ENCODE data around the gene HSD11B1L.
A peak's percentile ranks its signal among the peaks of the same experiment; 100 is the strongest.

HSD11B1L gene

GRCh38 chr19:5679289-5680083 is 1.3 kb upstream of the HSD11B1L start:
- no peak for DNase-seq (ENCODE audit: low read depth)
- peak overlapping the region; percentile 92 for H3K9ac ChIP-seq (ENCODE audit: low read length)

GRCh38 chr19:5680084-5680436 is 767 bp upstream of the HSD11B1L start:
- Histone ChIP-seq H3K9ac (ENCODE audit: low read length) (peak overlapping the region; percentile 92), H3K4me3 (ENCODE audit: low read length) (peak overlapping the region; percentile 95)
- peak; percentile 69 for DNase-seq (ENCODE audit: low read depth)

More at GRCh38 chr19:5679289-5680083, 1.3 kb upstream of the HSD11B1L start:
- no peaks in the 10 kb centered on the region for H3K36me3 ChIP-seq (ENCODE audit: control insufficient read depth, insufficient read depth, low read length, severe bottlenecking)
- H3K9me3 ChIP-seq (ENCODE audit: control insufficient read depth, low read length): no peaks in the 10 kb centered on the region
- H3K4me3 ChIP-seq (ENCODE audit: low read length): peak overlapping the region; percentile 95
- H3K4me1 ChIP-seq (ENCODE audit: control insufficient read depth, insufficient read depth, low read length): peaks cover 6% of the 10 kb centered on the region
- no peaks in the 10 kb centered on the region for H3K27me3 ChIP-seq (replicated peaks; ENCODE audit: control insufficient read depth, insufficient read depth, low read length)

GRCh38 chr19:5681391-5682106 is 722 bp downstream of the HSD11B1L start:
- Histone ChIP-seq H3K27me3 (replicated peaks; ENCODE audit: control insufficient read depth, insufficient read depth, low read length) (no peaks in the 10 kb centered on the region), H3K4me1 (ENCODE audit: control insufficient read depth, insufficient read depth, low read length) (peaks cover 6% of the 10 kb centered on the region), H3K36me3 (ENCODE audit: control insufficient read depth, insufficient read depth, low read length, severe bottlenecking) (no peaks in the 10 kb centered on the region), H3K4me3 (ENCODE audit: low read length) (peak overlapping the region; percentile 95), H3K9ac (ENCODE audit: low read length) (peak overlapping the region; percentile 92), H3K9me3 (ENCODE audit: control insufficient read depth, low read length) (no peaks in the 10 kb centered on the region)
- DNase-seq (ENCODE audit: low read depth): no peak

More at GRCh38 chr19:5680084-5680436, 767 bp upstream of the HSD11B1L start:
- Histone ChIP-seq H3K9me3 (ENCODE audit: control insufficient read depth, low read length) (no peaks in the 10 kb centered on the region), H3K36me3 (ENCODE audit: control insufficient read depth, insufficient read depth, low read length, severe bottlenecking) (no peaks in the 10 kb centered on the region), H3K27me3 (replicated peaks; ENCODE audit: control insufficient read depth, insufficient read depth, low read length) (no peaks in the 10 kb centered on the region), H3K4me1 (ENCODE audit: control insufficient read depth, insufficient read depth, low read length) (peaks cover 6% of the 10 kb centered on the region)

DNA sequence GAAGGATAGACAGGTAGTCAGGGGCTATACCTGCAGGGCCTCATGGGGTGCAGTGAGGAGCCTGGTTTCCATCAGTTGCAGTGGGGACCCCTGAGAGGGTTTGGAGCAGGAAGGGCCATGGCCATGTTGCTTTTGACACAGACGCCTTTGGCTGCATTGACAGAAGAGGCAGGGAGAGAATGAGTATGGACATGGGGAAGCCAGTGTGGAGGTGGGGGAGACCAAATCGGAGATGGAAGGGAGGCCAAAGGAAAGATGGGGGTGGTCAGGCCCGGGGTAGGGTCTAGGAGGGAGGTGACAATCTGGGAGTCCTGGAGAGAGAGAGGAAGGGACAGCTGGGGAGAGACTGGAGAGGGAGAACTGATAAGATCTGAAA is 1.3 kb downstream of the HSD11B1L start:
- Histone ChIP-seq H3K4me3 (ENCODE audit: low read length) (no peak overlapping the region), H3K36me3 (ENCODE audit: control insufficient read depth, insufficient read depth, low read length, severe bottlenecking) (no peaks in the 10 kb centered on the region), H3K4me1 (ENCODE audit: control insufficient read depth, insufficient read depth, low read length) (peaks cover 6% of the 10 kb centered on the region), H3K9me3 (ENCODE audit: control insufficient read depth, low read length) (no peaks in the 10 kb centered on the region), H3K27me3 (replicated peaks; ENCODE audit: control insufficient read depth, insufficient read depth, low read length) (no peaks in the 10 kb centered on the region), H3K9ac (ENCODE audit: low read length) (no peak overlapping the region)
- DNase-seq (ENCODE audit: low read depth): no peak

DNA sequence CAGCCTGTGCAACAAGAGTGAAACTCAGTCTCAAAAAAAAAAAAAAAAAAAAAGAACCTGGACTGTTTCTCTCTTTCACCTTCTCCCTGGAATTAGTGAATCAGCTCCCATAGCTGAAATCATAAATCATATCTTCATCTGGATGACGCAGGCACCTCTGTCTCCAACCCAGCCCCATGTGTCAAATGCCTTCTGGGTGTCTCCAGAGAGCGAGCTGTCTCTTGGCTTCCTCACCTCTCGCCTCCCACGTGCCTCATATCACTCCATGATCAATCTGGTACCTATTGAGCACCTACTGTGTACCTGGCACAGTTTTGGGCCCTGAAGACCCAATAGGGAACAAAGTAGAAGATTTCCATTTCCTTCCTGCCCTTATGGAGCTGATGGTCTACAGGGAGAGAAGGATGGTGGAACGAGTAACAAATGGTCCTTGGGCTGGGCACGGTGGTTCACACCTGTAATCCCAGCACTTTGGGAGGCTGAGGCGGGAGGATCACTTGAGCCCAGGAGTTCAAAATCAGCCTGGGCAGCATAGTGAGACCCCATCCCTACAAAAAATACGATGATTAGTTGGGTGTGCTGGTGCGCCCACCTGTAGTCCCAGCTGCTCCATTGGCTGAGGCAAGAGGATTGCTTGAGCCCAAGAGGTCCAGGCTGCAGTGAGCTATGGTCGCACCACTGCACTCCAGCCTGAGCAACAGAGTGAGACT is 2.5 kb downstream of the HSD11B1L start:
- Histone ChIP-seq H3K4me1 (ENCODE audit: control insufficient read depth, insufficient read depth, low read length) (peaks cover 6% of the 10 kb centered on the region), H3K9ac (ENCODE audit: low read length) (no peak overlapping the region), H3K4me3 (ENCODE audit: low read length) (no peak overlapping the region), H3K27me3 (replicated peaks; ENCODE audit: control insufficient read depth, insufficient read depth, low read length) (no peaks in the 10 kb centered on the region), H3K9me3 (ENCODE audit: control insufficient read depth, low read length) (no peaks in the 10 kb centered on the region), H3K36me3 (ENCODE audit: control insufficient read depth, insufficient read depth, low read length, severe bottlenecking) (no peaks in the 10 kb centered on the region)
- no peak for DNase-seq (ENCODE audit: low read depth)

DNA sequence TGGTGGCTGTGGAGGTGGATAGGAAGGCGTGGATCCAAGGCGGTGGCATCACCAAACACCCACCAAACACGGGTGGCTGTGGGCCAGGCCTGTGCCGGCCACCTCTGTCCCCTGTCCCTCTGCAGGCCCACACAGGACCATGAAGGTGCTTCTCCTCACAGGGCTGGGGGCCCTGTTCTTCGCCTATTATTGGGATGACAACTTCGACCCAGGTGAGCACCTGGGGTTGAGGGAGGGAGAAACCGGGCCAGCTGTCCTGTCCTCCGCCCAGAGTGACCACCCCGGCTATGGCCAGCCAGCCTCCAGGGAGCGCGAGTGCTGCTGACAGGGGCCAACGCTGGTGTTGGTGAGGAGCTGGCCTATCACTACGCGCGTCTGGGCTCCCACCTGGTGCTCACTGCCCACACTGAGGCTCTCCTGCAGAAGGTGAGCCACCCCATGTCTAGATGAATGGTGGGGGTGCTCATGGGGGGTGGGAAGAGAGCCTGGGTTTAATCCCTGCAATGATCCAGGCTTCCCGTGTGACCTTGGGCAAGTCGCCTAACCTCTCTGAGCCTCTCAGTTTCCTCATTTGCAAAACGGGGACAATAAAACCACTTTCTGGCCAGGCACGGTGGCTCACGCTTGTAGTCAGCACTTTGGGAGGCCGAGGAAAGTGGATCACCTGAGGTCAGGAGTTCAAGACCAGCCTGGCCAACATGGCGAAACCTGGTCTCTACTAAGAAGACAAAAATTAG is 4.0 kb downstream of the HSD11B1L start:
- no peak for DNase-seq (ENCODE audit: low read depth)
- no peaks in the 10 kb centered on the region for H3K9me3 ChIP-seq (ENCODE audit: control insufficient read depth, low read length)
- no peak overlapping the region for H3K9ac ChIP-seq (ENCODE audit: low read length)
- no peaks in the 10 kb centered on the region for H3K36me3 ChIP-seq (ENCODE audit: control insufficient read depth, insufficient read depth, low read length, severe bottlenecking)
- H3K4me3 ChIP-seq (ENCODE audit: low read length): no peak overlapping the region
- no peaks in the 10 kb centered on the region for H3K27me3 ChIP-seq (replicated peaks; ENCODE audit: control insufficient read depth, insufficient read depth, low read length)
- H3K4me1 ChIP-seq (ENCODE audit: control insufficient read depth, insufficient read depth, low read length): peaks cover 2% of the 10 kb centered on the region

GRCh38 chr19:5686326-5686646 is 5.5 kb downstream of the HSD11B1L start:
- peak overlapping the region; percentile 80 for H3K4me3 ChIP-seq (ENCODE audit: low read length)
- no peaks in the 10 kb centered on the region for H3K36me3 ChIP-seq (ENCODE audit: control insufficient read depth, insufficient read depth, low read length, severe bottlenecking)
- DNase-seq (ENCODE audit: low read depth): no peak
- peaks cover 3% of the 10 kb centered on the region for H3K4me1 ChIP-seq (ENCODE audit: control insufficient read depth, insufficient read depth, low read length)
- no peaks in the 10 kb centered on the region for H3K9me3 ChIP-seq (ENCODE audit: control insufficient read depth, low read length)
- H3K9ac ChIP-seq (ENCODE audit: low read length): no peak overlapping the region
- no peaks in the 10 kb centered on the region for H3K27me3 ChIP-seq (replicated peaks; ENCODE audit: control insufficient read depth, insufficient read depth, low read length)

GRCh38 chr19:5686647-5687359 is 6.0 kb downstream of the HSD11B1L start:
- Histone ChIP-seq H3K27me3 (replicated peaks; ENCODE audit: control insufficient read depth, insufficient read depth, low read length) (no peaks in the 10 kb centered on the region), H3K9me3 (ENCODE audit: control insufficient read depth, low read length) (no peaks in the 10 kb centered on the region), H3K9ac (ENCODE audit: low read length) (peak overlapping the region; percentile 76), H3K4me1 (ENCODE audit: control insufficient read depth, insufficient read depth, low read length) (peaks cover 5% of the 10 kb centered on the region), H3K36me3 (ENCODE audit: control insufficient read depth, insufficient read depth, low read length, severe bottlenecking) (peaks cover 2% of the 10 kb centered on the region), H3K4me3 (ENCODE audit: low read length) (peak overlapping the region; percentile 80)
- DNase-seq (ENCODE audit: low read depth): peak; percentile 97

GRCh38 chr19:5687360-5688198 is 6.8 kb downstream of the HSD11B1L start:
- Histone ChIP-seq H3K4me3 (ENCODE audit: low read length) (peak overlapping the region; percentile 80), H3K36me3 (ENCODE audit: control insufficient read depth, insufficient read depth, low read length, severe bottlenecking) (peaks cover 10% of the 10 kb centered on the region)
- DNase-seq (ENCODE audit: low read depth): no peak

More at GRCh38 chr19:5687360-5688198, 6.8 kb downstream of the HSD11B1L start:
- Histone ChIP-seq H3K9me3 (ENCODE audit: control insufficient read depth, low read length) (no peaks in the 10 kb centered on the region), H3K9ac (ENCODE audit: low read length) (peak overlapping the region; percentile 76), H3K4me1 (ENCODE audit: control insufficient read depth, insufficient read depth, low read length) (peaks cover 12% of the 10 kb centered on the region), H3K27me3 (replicated peaks; ENCODE audit: control insufficient read depth, insufficient read depth, low read length) (no peaks in the 10 kb centered on the region)
